ENCODE measurements around the gene ZNF777. TPM values are rescaled to one million over a fixed set of nuclear protein-coding genes. Genes with fewer than 3 reads are reported as not detected.

ZNF777 gene
- total and polyA plus RNA-seq, 2 experiments from 2014 or later = 2.8 to 7.9 TPM

DNA sequence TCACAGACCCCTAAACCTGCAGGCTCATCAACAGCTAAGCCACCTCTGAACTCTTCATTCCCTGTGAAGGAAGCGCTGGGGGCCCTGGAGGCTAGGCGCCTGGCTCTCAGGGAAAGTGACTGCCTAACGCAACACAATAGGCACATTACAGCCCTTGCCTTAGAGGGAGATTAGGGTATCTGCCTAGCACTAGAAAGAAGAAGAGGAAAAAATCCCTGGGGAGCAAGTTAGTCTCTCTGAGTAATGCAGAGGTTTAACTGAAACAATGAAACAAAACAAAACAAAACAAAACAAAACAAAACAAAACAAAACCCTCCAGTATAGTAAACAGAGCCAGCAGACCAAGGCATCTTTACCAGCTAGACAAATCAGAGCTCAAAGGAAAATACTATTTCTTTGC is 2.6 kb downstream of the ZNF777 start:
- 0 out of 2 replicates have a peak, but pooled peaks cover 4% of the 10 kb centered on the region for H3K79me2 ChIP-seq (replicated peaks; ENCODE audit: insufficient read depth)
- Mint-ChIP-seq H3K4me1 (peaks cover 16% of the 10 kb centered on the region), H3K4me3 (peak overlapping the region; percentile 74), H3K9me3 (no peaks in the 10 kb centered on the region), H3K27ac (no peak overlapping the region), H3K36me3 (ENCODE audit: low read depth) (peaks cover 23% of the 10 kb centered on the region), H3K27me3 (ENCODE audit: insufficient read depth, low read depth, poor library complexity) (peaks cover 33% of the 10 kb centered on the region)
- H2AFZ ChIP-seq = no peak overlapping the region
- H3F3A ChIP-seq (replicated peaks; ENCODE audit: low read depth) = no peaks in the 10 kb centered on the region
- no peak overlapping the region for H3K27ac ChIP-seq (ENCODE audit: low read depth)
- H3K4me2 ChIP-seq = no peak overlapping the region
- H3K9me2 ChIP-seq (ENCODE audit: insufficient read depth) = no peaks in the 10 kb centered on the region
- 0 out of 2 replicates have a peak, but pooled peaks cover 3% of the 10 kb centered on the region for H3K4me1 ChIP-seq (ENCODE audit: insufficient read depth)
- no peak overlapping the region for H3K4me3 ChIP-seq
- ATAC-seq (peak; percentile 5; the same call in 1 of the 3 replicates), DNase-seq (ENCODE audit: low spot score) (no peak)
- peaks cover 17% of the 10 kb centered on the region for H4K20me1 ChIP-seq (replicated peaks; ENCODE audit: insufficient read depth)
- peaks cover 53% of the 10 kb centered on the region for H3K27me3 ChIP-seq (ENCODE audit: insufficient read depth)
- H3K36me3 ChIP-seq (ENCODE audit: insufficient read depth) = no peaks in the 10 kb centered on the region
- TF ChIP-seq, protein P1, sequence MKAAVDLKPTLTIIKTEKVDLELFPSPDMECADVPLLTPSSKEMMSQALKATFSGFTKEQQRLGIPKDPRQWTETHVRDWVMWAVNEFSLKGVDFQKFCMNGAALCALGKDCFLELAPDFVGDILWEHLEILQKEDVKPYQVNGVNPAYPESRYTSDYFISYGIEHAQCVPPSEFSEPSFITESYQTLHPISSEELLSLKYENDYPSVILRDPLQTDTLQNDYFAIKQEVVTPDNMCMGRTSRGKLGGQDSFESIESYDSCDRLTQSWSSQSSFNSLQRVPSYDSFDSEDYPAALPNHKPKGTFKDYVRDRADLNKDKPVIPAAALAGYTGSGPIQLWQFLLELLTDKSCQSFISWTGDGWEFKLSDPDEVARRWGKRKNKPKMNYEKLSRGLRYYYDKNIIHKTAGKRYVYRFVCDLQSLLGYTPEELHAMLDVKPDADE (IDR thresholded peaks at IDR 0.05) = no peak
- no peak for TF ChIP-seq ZNF331 (CRISPR knock-in tag; IDR thresholded peaks at IDR 0.05; ENCODE audit: low read depth)
- TF ChIP-seq EZH2 (IDR thresholded peaks at IDR 0.05; ENCODE audit: low read depth, unreplicated experiment) = no peak
- TF ChIP-seq, protein P2, sequence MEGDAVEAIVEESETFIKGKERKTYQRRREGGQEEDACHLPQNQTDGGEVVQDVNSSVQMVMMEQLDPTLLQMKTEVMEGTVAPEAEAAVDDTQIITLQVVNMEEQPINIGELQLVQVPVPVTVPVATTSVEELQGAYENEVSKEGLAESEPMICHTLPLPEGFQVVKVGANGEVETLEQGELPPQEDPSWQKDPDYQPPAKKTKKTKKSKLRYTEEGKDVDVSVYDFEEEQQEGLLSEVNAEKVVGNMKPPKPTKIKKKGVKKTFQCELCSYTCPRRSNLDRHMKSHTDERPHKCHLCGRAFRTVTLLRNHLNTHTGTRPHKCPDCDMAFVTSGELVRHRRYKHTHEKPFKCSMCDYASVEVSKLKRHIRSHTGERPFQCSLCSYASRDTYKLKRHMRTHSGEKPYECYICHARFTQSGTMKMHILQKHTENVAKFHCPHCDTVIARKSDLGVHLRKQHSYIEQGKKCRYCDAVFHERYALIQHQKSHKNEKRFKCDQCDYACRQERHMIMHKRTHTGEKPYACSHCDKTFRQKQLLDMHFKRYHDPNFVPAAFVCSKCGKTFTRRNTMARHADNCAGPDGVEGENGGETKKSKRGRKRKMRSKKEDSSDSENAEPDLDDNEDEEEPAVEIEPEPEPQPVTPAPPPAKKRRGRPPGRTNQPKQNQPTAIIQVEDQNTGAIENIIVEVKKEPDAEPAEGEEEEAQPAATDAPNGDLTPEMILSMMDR (conservative IDR thresholded peaks at IDR 0.05; ENCODE audit: low read depth in 2 of 2) = no peak
- no peak for TF ChIP-seq JUNB (IDR thresholded peaks at IDR 0.05; ENCODE audit: unreplicated experiment)
- TF ChIP-seq NANOG (IDR thresholded peaks at IDR 0.05; ENCODE audit: borderline replicate concordance) = no peak
- TF ChIP-seq POLR2AphosphoS5 (IDR thresholded peaks at IDR 0.05; ENCODE audit: low read depth) = no peak
- TF ChIP-seq CREB1 (CRISPR knock-in tag; IDR thresholded peaks at IDR 0.05; ENCODE audit: low read depth) = no peak
- no peak for TF ChIP-seq ZNF114 (CRISPR knock-in tag; IDR thresholded peaks at IDR 0.05)
- no peak for TF ChIP-seq STAT1 (IDR thresholded peaks at IDR 0.05; ENCODE audit: unreplicated experiment)

DNA sequence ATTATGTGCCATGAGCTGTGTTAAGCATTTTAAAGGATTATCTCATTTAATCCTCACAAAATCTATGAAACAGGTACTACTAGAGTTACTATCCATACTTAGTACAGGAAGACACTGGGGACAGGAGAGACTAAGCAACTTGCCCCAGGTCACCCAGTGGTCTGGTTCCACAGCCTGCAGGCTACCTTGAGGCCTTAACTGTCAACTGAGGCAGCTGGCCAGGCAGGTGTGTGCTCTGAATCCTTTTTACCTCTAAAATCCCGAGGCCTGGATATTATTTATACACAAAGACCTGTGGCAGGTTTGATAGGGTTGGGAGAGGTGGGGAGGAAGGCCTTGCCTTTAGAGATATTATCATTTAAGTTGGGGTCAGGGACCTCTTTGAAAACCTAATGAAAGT is 3.1 kb downstream of the ZNF777 start:
- Histone ChIP-seq H3K79me2 (replicated peaks; ENCODE audit: insufficient read depth) (0 out of 2 replicates have a peak, but pooled peaks cover 4% of the 10 kb centered on the region), H2AFZ (no peak overlapping the region), H3F3A (replicated peaks; ENCODE audit: low read depth) (no peaks in the 10 kb centered on the region), H3K9me2 (ENCODE audit: insufficient read depth) (no peaks in the 10 kb centered on the region), H3K4me2 (no peak overlapping the region), H3K4me1 (ENCODE audit: insufficient read depth) (0 out of 2 replicates have a peak, but pooled peaks cover 3% of the 10 kb centered on the region), H3K27me3 (ENCODE audit: insufficient read depth) (peaks cover 49% of the 10 kb centered on the region), H3K36me3 (ENCODE audit: insufficient read depth) (no peaks in the 10 kb centered on the region), H3K27ac (ENCODE audit: low read depth) (no peak overlapping the region), H3K4me3 (no peak overlapping the region), H4K20me1 (replicated peaks; ENCODE audit: insufficient read depth) (peaks cover 17% of the 10 kb centered on the region)
- DNase-seq (ENCODE audit: low spot score) (no peak), ATAC-seq (no peak)
- no peak overlapping the region for H3K4me3 Mint-ChIP-seq
- H3K27ac Mint-ChIP-seq = no peak overlapping the region
- H3K9me3 Mint-ChIP-seq = no peaks in the 10 kb centered on the region
- H3K36me3 Mint-ChIP-seq (ENCODE audit: low read depth) = peaks cover 26% of the 10 kb centered on the region
- peaks cover 16% of the 10 kb centered on the region for H3K4me1 Mint-ChIP-seq
- peaks cover 33% of the 10 kb centered on the region for H3K27me3 Mint-ChIP-seq (ENCODE audit: insufficient read depth, low read depth, poor library complexity)
- TF ChIP-seq EZH2phosphoT487 (IDR thresholded peaks at IDR 0.05; ENCODE audit: unreplicated experiment) (no peak), STAT1 (IDR thresholded peaks at IDR 0.05; ENCODE audit: unreplicated experiment) (no peak), NANOG (IDR thresholded peaks at IDR 0.05; ENCODE audit: borderline replicate concordance) (no peak), CREB1 (CRISPR knock-in tag; IDR thresholded peaks at IDR 0.05; ENCODE audit: low read depth) (no peak)
- TF ChIP-seq, protein P1 (IDR thresholded peaks at IDR 0.05) = no peak
- TF ChIP-seq, protein P3, sequence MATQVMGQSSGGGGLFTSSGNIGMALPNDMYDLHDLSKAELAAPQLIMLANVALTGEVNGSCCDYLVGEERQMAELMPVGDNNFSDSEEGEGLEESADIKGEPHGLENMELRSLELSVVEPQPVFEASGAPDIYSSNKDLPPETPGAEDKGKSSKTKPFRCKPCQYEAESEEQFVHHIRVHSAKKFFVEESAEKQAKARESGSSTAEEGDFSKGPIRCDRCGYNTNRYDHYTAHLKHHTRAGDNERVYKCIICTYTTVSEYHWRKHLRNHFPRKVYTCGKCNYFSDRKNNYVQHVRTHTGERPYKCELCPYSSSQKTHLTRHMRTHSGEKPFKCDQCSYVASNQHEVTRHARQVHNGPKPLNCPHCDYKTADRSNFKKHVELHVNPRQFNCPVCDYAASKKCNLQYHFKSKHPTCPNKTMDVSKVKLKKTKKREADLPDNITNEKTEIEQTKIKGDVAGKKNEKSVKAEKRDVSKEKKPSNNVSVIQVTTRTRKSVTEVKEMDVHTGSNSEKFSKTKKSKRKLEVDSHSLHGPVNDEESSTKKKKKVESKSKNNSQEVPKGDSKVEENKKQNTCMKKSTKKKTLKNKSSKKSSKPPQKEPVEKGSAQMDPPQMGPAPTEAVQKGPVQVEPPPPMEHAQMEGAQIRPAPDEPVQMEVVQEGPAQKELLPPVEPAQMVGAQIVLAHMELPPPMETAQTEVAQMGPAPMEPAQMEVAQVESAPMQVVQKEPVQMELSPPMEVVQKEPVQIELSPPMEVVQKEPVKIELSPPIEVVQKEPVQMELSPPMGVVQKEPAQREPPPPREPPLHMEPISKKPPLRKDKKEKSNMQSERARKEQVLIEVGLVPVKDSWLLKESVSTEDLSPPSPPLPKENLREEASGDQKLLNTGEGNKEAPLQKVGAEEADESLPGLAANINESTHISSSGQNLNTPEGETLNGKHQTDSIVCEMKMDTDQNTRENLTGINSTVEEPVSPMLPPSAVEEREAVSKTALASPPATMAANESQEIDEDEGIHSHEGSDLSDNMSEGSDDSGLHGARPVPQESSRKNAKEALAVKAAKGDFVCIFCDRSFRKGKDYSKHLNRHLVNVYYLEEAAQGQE (IDR thresholded peaks at IDR 0.05; ENCODE audit: unreplicated experiment) = no peak

Measured in GM23338 (cell line).